Activated CD4-positive, alpha-beta memory T cell treated with anti-CD3 and anti-CD28 coated beads for 36 hours (primary cell): ENCODE results near the gene AKNAD1. TPM values are rescaled to one million over a fixed set of nuclear protein-coding genes. Genes with fewer than 3 reads are reported as not detected.
"Not testable (repeated sequence)": the region's sequence is repeated elsewhere in the genome, so short reads cannot be mapped to it uniquely, and the experiment has no call there.

Experiments used
- CTCF ChIA-PET: fragments of 350-600 bp; sonication (Branson Sonifier 250); formaldehyde crosslinking; loops from one replicate; lab custom pipeline; 2021; ENCODE audit warnings: antibody characterized with exemption, inconsistent platforms; lab: Charles Lee
- POLR2A ChIA-PET: fragments of 350-600 bp; sonication (Branson Sonifier 250); formaldehyde crosslinking; loops from one replicate; lab custom pipeline; 2021; ENCODE audit warnings: antibody characterized with exemption; lab: Charles Lee
- DNase-seq: peaks from one replicate; pipeline ENCODE4 v3.0.0-alpha.2; 2020
- H3K27ac Mint-ChIP-seq: one replicate; pipeline ENCODE4 v1.8.0; 2021; ENCODE audit warnings: mixed read lengths
- H3K27me3 Mint-ChIP-seq: one replicate; pipeline ENCODE4 v1.8.0; 2021; ENCODE audit warnings: mixed read lengths
- H3K36me3 Mint-ChIP-seq: one replicate; pipeline ENCODE4 v1.8.0; 2021; ENCODE audit warnings: mixed read lengths
- H3K4me1 Mint-ChIP-seq: one replicate; pipeline ENCODE4 v1.8.0; 2021; ENCODE audit warnings: low read depth, mixed read lengths
- H3K4me3 Mint-ChIP-seq: one replicate; pipeline ENCODE4 v1.8.0; 2021; ENCODE audit warnings: mild to moderate bottlenecking, mixed read lengths
- H3K9me3 Mint-ChIP-seq: one replicate; pipeline ENCODE4 v1.8.0; 2021; ENCODE audit warnings: mixed read lengths
- intact Hi-C: fragments of 100-400 bp; cut with micrococcal nuclease; formaldehyde crosslinking; loops from one replicate; pipeline ENCODE4 v1.15.1; 2023
- total RNA-seq, 2 experiments: library from RNA; stranded (reverse); gene quantifications; one replicate each; pipeline ENCODE4 v1.2.3, GENCODE V29; 2021

AKNAD1 gene
- total RNA-seq, 2 experiments from 2014 or later: not detected

DNA sequence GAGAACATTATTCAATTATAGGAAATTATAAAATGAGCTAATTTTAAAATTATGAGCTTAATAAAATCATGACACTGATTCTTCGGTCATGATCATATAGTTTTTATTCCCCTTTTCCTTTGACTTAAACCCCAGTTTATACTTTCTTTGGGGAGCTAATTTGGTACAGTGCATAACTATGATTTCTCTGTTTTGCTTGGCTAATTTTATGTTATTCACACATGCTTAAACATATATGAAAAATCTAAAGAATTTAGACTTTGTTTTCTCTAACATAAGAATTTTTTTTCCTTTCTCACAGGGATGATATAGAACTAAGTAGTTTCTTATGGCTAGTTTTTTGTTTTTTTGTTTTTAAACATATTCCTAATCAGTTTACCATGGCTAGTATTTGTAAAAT is 57.9 kb downstream of the AKNAD1 start:
- no peaks in the 10 kb centered on the region for H3K9me3 Mint-ChIP-seq
- no peak for DNase-seq
- no peak overlapping the region for H3K27ac Mint-ChIP-seq
- ChIA-PET POLR2A (no interaction called here), CTCF (no interaction called here)
- no peaks in the 10 kb centered on the region for H3K27me3 Mint-ChIP-seq
- H3K36me3 Mint-ChIP-seq: peaks cover 27% of the 10 kb centered on the region
- H3K4me1 Mint-ChIP-seq: no peaks in the 10 kb centered on the region
- H3K4me3 Mint-ChIP-seq: no peak overlapping the region
- intact Hi-C loops: no loop called here

DNA sequence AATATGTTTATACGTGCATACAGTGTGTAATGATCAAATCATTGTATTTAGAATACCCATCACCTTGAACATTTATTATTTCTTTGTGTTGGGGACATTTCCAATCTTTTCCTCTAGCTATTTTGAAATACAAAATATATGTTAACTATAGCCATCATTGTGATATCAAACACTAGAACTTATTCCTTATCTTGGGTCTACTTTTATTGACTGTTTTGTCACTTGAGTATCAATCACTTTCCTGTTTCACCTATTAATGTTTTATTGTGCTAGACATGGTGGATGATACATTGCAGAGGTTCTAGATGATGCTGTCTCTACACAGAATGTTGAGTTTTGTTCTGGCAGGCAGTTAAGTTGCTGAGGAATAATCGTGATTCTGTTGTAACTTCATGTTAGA is 64.5 kb downstream of the AKNAD1 start:
- CTCF ChIA-PET: no interaction called here

GRCh38 chr1:108791790-108792189 is 65.1 kb downstream of the AKNAD1 start:
- CTCF ChIA-PET: no interaction called here
- Mint-ChIP-seq H3K36me3 (peaks cover 56% of the 10 kb centered on the region), H3K27ac (no peak overlapping the region), H3K4me3 (no peak overlapping the region), H3K27me3 (no peaks in the 10 kb centered on the region), H3K9me3 (peaks cover 18% of the 10 kb centered on the region), H3K4me1 (no peaks in the 10 kb centered on the region)
- DNase-seq: no peak
- POLR2A ChIA-PET: no interaction called here
- intact Hi-C loops: no loop called here

More for the DNA sequence above, 64.5 kb downstream of the AKNAD1 start:
- no peaks in the 10 kb centered on the region for H3K4me1 Mint-ChIP-seq
- POLR2A ChIA-PET: no interaction called here
- H3K36me3 Mint-ChIP-seq: peaks cover 52% of the 10 kb centered on the region
- no peak overlapping the region for H3K27ac Mint-ChIP-seq
- no peaks in the 10 kb centered on the region for H3K27me3 Mint-ChIP-seq
- H3K9me3 Mint-ChIP-seq: peaks cover 18% of the 10 kb centered on the region
- intact Hi-C loops: no loop called here
- no peak for DNase-seq
- H3K4me3 Mint-ChIP-seq: no peak overlapping the region

DNA sequence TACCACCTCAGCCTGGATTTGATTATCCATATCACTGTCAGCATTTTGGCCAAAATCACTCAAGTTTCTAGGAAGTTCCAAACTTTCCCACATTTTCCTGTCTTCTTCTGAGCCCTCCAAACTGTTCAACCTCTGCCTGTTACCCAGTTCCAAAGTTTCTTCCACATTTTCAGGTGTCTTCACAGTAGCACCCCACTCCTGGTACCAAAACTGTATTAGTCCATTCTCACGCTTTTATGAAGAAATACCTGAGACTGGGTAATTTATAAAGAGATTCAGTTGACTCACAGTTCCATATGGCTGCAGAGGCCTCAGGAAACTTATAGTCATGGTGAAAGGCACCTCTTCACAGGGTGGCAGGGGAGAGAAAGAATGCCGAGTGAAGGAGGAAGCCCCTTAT is 71.0 kb downstream of the AKNAD1 start:
- Mint-ChIP-seq H3K27me3 (no peaks in the 10 kb centered on the region), H3K36me3 (peaks cover 75% of the 10 kb centered on the region), H3K4me3 (no peak overlapping the region), H3K4me1 (no peaks in the 10 kb centered on the region), H3K9me3 (peaks cover 31% of the 10 kb centered on the region), H3K27ac (no peak overlapping the region)
- ChIA-PET CTCF (no interaction called here), POLR2A (no interaction called here)
- no peak for DNase-seq
- intact Hi-C loops: no loop called here

DNA sequence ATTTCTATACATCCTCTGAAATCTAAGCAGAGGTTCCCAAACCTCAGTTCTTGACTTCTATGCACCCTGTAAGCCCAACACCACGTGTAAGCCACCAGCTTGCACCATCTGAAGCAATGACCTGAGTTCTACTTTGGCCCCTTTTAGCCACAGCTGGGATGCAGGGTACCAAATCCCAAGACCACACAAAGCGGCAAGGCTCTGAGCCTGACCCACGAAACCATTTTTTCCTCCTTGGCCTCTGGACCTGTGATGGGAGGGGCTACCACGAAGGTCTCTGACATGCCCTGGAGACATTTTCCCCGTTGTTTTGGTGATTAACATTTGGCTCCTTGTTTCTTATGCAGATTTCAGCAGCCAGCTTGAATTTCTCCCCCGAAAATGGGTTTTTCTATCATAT is 71.6 kb downstream of the AKNAD1 start:
- POLR2A ChIA-PET: no interaction called here
- no peak overlapping the region for H3K27ac Mint-ChIP-seq
- intact Hi-C loops: no loop called here
- no peak for DNase-seq
- H3K27me3 Mint-ChIP-seq: no peaks in the 10 kb centered on the region
- CTCF ChIA-PET: no interaction called here
- peaks cover 29% of the 10 kb centered on the region for H3K9me3 Mint-ChIP-seq
- no peak overlapping the region for H3K4me3 Mint-ChIP-seq
- peaks cover 72% of the 10 kb centered on the region for H3K36me3 Mint-ChIP-seq
- no peaks in the 10 kb centered on the region for H3K4me1 Mint-ChIP-seq

- peaks cover 29% of the 10 kb centered on the region for H3K9me3 Mint-ChIP-seq
- CTCF ChIA-PET, DNase-seq, H3K27me3 Mint-ChIP-seq, H3K27ac Mint-ChIP-seq, intact Hi-C loops, H3K4me1 Mint-ChIP-seq, POLR2A ChIA-PET, H3K4me3 Mint-ChIP-seq: not testable (repeated sequence)
- peaks cover 58% of the 10 kb centered on the region for H3K36me3 Mint-ChIP-seq
Measured at GRCh38 chr1:108781575-108781944, 75.3 kb downstream of the AKNAD1 start.

DNA sequence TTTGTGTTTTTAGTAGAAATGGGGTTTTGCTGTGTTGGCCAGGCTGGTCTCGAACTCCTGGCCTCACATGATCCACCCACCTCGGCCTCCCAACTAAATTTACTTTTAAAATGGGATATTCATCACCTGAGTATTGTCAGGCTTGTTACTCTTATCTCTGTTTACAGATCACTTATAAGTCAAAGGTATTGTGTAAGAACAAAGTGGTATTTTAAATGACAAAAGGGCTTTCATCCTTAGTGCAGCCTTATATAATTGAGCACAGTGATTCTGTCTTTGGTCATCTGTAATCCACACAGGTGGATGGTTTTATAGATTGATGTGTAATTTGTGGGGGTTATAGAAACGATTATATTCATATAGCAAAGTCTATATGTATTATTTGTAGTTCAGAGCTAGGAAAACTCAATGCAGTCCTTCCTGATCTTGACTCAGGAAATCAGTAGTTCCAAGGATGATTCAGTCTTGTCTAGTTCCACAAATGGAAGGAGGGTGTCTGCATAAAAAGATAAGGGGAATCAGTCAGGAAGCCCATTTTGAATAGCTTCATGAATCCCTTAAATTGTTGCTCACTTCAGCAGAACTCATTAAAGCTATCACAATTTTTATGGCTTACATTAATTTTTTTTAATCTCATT is 75.8 kb downstream of the AKNAD1 start:
- Mint-ChIP-seq H3K9me3 (peaks cover 28% of the 10 kb centered on the region), H3K27me3 (no peaks in the 10 kb centered on the region), H3K4me3 (no peak overlapping the region), H3K27ac (no peak overlapping the region), H3K4me1 (no peaks in the 10 kb centered on the region), H3K36me3 (peaks cover 56% of the 10 kb centered on the region)
- intact Hi-C loops: no loop called here
- ChIA-PET POLR2A (no interaction called here), CTCF (no interaction called here)
- no peak for DNase-seq

- no peak for DNase-seq
- POLR2A ChIA-PET: no interaction called here
- H3K27me3 Mint-ChIP-seq: no peaks in the 10 kb centered on the region
- H3K4me3 Mint-ChIP-seq: no peak overlapping the region
- CTCF ChIA-PET: no interaction called here
- H3K27ac Mint-ChIP-seq: no peak overlapping the region
- H3K36me3 Mint-ChIP-seq: peaks cover 44% of the 10 kb centered on the region
- H3K9me3 Mint-ChIP-seq: peaks cover 12% of the 10 kb centered on the region
- no peaks in the 10 kb centered on the region for H3K4me1 Mint-ChIP-seq
- intact Hi-C loops: no loop called here
Measured at GRCh38 chr1:108779455-108779854, 77.4 kb downstream of the AKNAD1 start.

DNA sequence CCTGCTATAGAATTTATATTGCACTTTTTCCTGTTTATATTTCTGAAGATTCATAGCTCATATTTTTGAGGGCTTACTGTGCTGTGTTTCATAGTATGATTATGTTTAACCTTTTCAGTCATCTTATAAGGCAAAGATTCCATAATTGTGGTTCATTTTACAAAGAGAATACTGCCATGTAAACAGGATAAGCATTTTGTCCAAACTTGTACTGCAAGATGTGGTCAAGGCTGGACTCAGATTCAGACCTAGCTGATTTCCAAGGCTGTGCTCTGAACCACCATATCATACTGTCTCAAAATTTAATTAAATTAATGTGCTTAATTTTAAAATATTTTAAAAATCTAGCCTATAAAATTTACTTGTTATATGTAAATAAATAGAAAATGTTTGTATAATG is 79.1 kb downstream of the AKNAD1 start:
- H3K4me3 Mint-ChIP-seq: no peak overlapping the region
- DNase-seq: no peak
- no peak overlapping the region for H3K27ac Mint-ChIP-seq
- no peaks in the 10 kb centered on the region for H3K4me1 Mint-ChIP-seq
- peaks cover 37% of the 10 kb centered on the region for H3K36me3 Mint-ChIP-seq
- CTCF ChIA-PET: no interaction called here
- H3K9me3 Mint-ChIP-seq: no peaks in the 10 kb centered on the region
- no peaks in the 10 kb centered on the region for H3K27me3 Mint-ChIP-seq
- intact Hi-C loops: no loop called here
- POLR2A ChIA-PET: no interaction called here

DNA sequence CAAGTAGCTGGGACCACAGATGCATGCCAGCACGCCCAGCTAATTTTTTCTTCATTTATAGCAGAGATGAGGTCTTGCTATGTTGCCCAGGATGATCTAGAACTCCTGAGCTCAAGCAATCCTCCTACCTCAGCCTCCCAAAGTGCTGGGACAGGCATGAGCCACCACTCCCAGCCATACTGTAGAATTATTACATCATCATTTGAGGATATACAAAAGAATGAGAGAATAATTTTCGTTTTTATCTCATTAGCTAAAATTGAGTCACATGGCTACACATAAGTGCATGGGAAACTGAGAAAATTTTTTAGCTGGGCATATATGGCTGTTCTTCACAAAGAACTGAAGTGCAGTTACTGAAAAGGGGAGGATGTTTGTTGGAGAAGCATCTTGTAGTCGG is 89.2 kb downstream of the AKNAD1 start:
- POLR2A ChIA-PET: no interaction called here
- H3K4me3 Mint-ChIP-seq: no peak overlapping the region
- intact Hi-C loops: no loop called here
- no peak for DNase-seq
- CTCF ChIA-PET: interaction anchor here (0.7 kb wide), 1 partner anchor 61 kb away, joined by 3 read pairs; no protein-coding TSS in a partner anchor
- H3K27me3 Mint-ChIP-seq: no peaks in the 10 kb centered on the region
- no peak overlapping the region for H3K27ac Mint-ChIP-seq
- H3K4me1 Mint-ChIP-seq: peaks cover 1% of the 10 kb centered on the region
- no peaks in the 10 kb centered on the region for H3K9me3 Mint-ChIP-seq
- peaks cover 11% of the 10 kb centered on the region for H3K36me3 Mint-ChIP-seq

- Mint-ChIP-seq H3K4me3 (no peak overlapping the region), H3K27ac (no peak overlapping the region), H3K36me3 (peaks cover 14% of the 10 kb centered on the region), H3K9me3 (no peaks in the 10 kb centered on the region), H3K4me1 (peaks cover 4% of the 10 kb centered on the region), H3K27me3 (no peaks in the 10 kb centered on the region)
- ChIA-PET POLR2A (no interaction called here), CTCF (no interaction called here)
- intact Hi-C loops: no loop called here
- DNase-seq: no peak
Measured at GRCh38 chr1:108767115-108767514, 89.8 kb downstream of the AKNAD1 start.
